ENCODE measurements around the gene SYT8. TPM values are rescaled to one million over a fixed set of nuclear protein-coding genes. Genes with fewer than 3 reads are reported as not detected.
"Not testable (repeated sequence)": the region's sequence is repeated elsewhere in the genome, so short reads cannot be mapped to it uniquely, and the experiment has no call there.

Gene SYT8
- total RNA-seq, 1 experiment from 2014 or later = not detected

DNA sequence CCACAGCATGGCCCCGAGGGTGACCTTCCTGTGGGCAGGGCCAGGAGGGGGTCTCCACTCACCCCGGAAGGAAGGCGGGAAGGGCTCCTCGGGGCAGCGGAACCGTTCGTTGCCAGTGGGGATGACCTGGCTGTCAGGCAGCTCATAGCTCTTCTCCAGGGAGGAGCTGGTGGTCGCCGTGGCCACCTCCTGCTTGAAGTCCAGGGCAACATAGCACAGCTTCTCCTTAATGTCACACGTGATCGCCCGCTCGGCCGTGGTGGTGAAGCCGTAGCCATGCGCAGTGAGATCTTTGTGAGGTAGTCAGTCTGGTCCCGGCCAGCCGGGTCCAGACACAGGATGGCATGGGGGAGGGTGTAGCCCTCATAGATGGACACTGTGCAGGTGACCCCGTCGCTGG, 31.5 kb upstream of the SYT8 start:
- H4K5ac ChIP-seq (ENCODE audit: insufficient read length, low read depth, low read length) = no peak overlapping the region
- H3K27ac Mint-ChIP-seq = no peak overlapping the region; a peak in 1 of 7 replicates
- no peak overlapping the region for H4K91ac ChIP-seq (ENCODE audit: insufficient read length, low read depth, low read length)
- no peaks in the 10 kb centered on the region for H3K23me2 ChIP-seq (ENCODE audit: insufficient read length, low read depth, low read length, poor library complexity, severe bottlenecking)
- WGBS (ENCODE audit: extremely low coverage, insufficient read length, low lambda C conversion rate) = no CpG with 5 or more reads among the region's 20 CpGs
- no peak overlapping the region for H2AFZ ChIP-seq (ENCODE audit: low read length)
- no peak overlapping the region for H3K4ac ChIP-seq (ENCODE audit: low read depth, low read length)
- no peaks in the 10 kb centered on the region for H3K79me2 ChIP-seq (ENCODE audit: insufficient read depth, low read length)
- no peaks in the 10 kb centered on the region for H3K79me1 ChIP-seq (ENCODE audit: insufficient read depth, low read depth, low read length, poor library complexity, severe bottlenecking)
- H3K4me3 Mint-ChIP-seq = no peak overlapping the region
- no peak overlapping the region for H3K27ac ChIP-seq (ENCODE audit: insufficient read length, low read depth, low read length)
- no peaks in the 10 kb centered on the region for H3K9me3 ChIP-seq (ENCODE audit: control insufficient read depth, low read depth, low read length)
- H3K18ac ChIP-seq (ENCODE audit: insufficient read length, low read depth, low read length) = no peak overlapping the region
- H2BK5ac ChIP-seq (ENCODE audit: insufficient read length, low read length) = no peak overlapping the region
- H3K56ac ChIP-seq (ENCODE audit: insufficient read length, low read depth, low read length) = no peak overlapping the region
- H3K4me1 Mint-ChIP-seq = peaks cover 6 to 8% of the 10 kb centered on the region in 2 experiments
- H3K27me3 Mint-ChIP-seq (ENCODE audit: low read depth) = peaks cover 30% of the 10 kb centered on the region
- H3K27me3 ChIP-seq (ENCODE audit: insufficient read depth, low read length) = no peaks in the 10 kb centered on the region
- no peak overlapping the region for H3K9ac ChIP-seq (ENCODE audit: extremely low read depth, insufficient read length, low read length)
- H3K9me3 Mint-ChIP-seq = no peaks in the 10 kb centered on the region; a peak in 1 of 5 replicates
- H2AK5ac ChIP-seq (ENCODE audit: insufficient read length, low read length) = no peak overlapping the region
- no peak for DNase-seq
- no peak overlapping the region for H2BK20ac ChIP-seq (ENCODE audit: low read depth, low read length, poor library complexity, severe bottlenecking)
- H4K20me1 ChIP-seq (ENCODE audit: control insufficient read depth, insufficient read depth, insufficient read length) = no peaks in the 10 kb centered on the region
- H3K14ac ChIP-seq (ENCODE audit: insufficient read depth, low read length) = no peak overlapping the region; the same call in 1 of the 2 replicates
- TF ChIP-seq, protein P1, sequence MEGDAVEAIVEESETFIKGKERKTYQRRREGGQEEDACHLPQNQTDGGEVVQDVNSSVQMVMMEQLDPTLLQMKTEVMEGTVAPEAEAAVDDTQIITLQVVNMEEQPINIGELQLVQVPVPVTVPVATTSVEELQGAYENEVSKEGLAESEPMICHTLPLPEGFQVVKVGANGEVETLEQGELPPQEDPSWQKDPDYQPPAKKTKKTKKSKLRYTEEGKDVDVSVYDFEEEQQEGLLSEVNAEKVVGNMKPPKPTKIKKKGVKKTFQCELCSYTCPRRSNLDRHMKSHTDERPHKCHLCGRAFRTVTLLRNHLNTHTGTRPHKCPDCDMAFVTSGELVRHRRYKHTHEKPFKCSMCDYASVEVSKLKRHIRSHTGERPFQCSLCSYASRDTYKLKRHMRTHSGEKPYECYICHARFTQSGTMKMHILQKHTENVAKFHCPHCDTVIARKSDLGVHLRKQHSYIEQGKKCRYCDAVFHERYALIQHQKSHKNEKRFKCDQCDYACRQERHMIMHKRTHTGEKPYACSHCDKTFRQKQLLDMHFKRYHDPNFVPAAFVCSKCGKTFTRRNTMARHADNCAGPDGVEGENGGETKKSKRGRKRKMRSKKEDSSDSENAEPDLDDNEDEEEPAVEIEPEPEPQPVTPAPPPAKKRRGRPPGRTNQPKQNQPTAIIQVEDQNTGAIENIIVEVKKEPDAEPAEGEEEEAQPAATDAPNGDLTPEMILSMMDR (conservative IDR thresholded peaks at IDR 0.05) = no peak
- H3K23ac ChIP-seq (ENCODE audit: insufficient read length, low read depth, low read length) = no peak overlapping the region
- H3T11ph ChIP-seq (ENCODE audit: low read length) = no peak overlapping the region
- no peak overlapping the region for H4K8ac ChIP-seq (replicated peaks; ENCODE audit: insufficient read length, low read depth, low read length)
- no peak overlapping the region for H2BK12ac ChIP-seq (ENCODE audit: insufficient read length, low read depth, low read length)
- H3K36me3 Mint-ChIP-seq (ENCODE audit: insufficient read depth in 1 of 3, low read depth in 3 of 3) = no peaks in the 10 kb centered on the region
- no peaks in the 10 kb centered on the region for H3K4me1 ChIP-seq (ENCODE audit: insufficient read depth, low read length)
- no peak overlapping the region for H3K4me2 ChIP-seq (ENCODE audit: insufficient read depth, insufficient read length, low read length)
- H2BK120ac ChIP-seq (ENCODE audit: low read depth, low read length, poor library complexity, severe bottlenecking) = no peak overlapping the region
- no peak overlapping the region for H2BK15ac ChIP-seq (ENCODE audit: low read depth, low read length)

DNA sequence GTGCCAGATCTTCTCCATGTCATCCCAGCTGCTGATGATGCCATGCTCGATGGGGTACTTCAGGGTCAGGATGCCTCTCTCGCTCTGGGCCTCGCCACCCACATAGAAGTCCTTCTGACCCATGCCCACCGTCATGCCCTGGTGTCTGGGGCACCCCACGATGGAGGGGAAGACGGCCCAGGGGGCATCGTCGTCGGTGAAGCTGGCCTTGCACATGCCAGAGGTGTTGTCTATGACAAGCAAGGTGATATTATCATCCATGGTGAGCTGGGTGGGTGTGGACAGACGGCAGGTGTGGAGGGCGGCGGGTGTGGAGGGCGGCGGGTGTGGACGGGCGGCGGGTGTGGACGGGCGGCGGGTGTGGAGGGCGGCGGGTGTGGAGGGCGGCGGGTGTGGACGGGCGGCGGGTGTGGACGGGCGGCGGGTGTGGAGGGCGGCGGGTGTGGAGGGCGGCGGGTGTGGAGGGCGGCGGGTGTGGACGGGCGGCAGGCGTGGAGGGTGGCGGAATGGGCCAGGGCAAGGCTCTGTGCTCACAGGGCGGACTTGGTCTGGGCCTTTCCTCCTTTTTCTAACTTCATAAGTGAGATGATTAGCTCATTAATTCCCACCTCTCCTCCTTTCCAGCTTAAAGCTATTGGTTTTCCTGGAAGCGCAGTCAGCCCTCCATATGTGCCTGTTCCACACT, 30.8 kb upstream of the SYT8 start:
- not testable (repeated sequence) for H3K4me1 ChIP-seq (ENCODE audit: insufficient read depth, low read length); H3T11ph ChIP-seq (ENCODE audit: low read length); H4K20me1 ChIP-seq (ENCODE audit: control insufficient read depth, insufficient read depth, insufficient read length); H3K56ac ChIP-seq (ENCODE audit: insufficient read length, low read depth, low read length); H3K9me3 Mint-ChIP-seq; H3K23me2 ChIP-seq (ENCODE audit: insufficient read length, low read depth, low read length, poor library complexity, severe bottlenecking); H3K9me3 ChIP-seq (ENCODE audit: control insufficient read depth, low read depth, low read length); H4K5ac ChIP-seq (ENCODE audit: insufficient read length, low read depth, low read length); H4K8ac ChIP-seq (replicated peaks; ENCODE audit: insufficient read length, low read depth, low read length); H3K27ac ChIP-seq (ENCODE audit: insufficient read length, low read depth, low read length); H3K27ac Mint-ChIP-seq; H3K14ac ChIP-seq (ENCODE audit: insufficient read depth, low read length); DNase-seq; H3K79me1 ChIP-seq (ENCODE audit: insufficient read depth, low read depth, low read length, poor library complexity, severe bottlenecking); H3K18ac ChIP-seq (ENCODE audit: insufficient read length, low read depth, low read length); H3K23ac ChIP-seq (ENCODE audit: insufficient read length, low read depth, low read length); H3K27me3 ChIP-seq (ENCODE audit: insufficient read depth, low read length); H4K91ac ChIP-seq (ENCODE audit: insufficient read length, low read depth, low read length); H2BK20ac ChIP-seq (ENCODE audit: low read depth, low read length, poor library complexity, severe bottlenecking); H3K4me3 Mint-ChIP-seq; H3K9ac ChIP-seq (ENCODE audit: extremely low read depth, insufficient read length, low read length); H2BK5ac ChIP-seq (ENCODE audit: insufficient read length, low read length); H2AK5ac ChIP-seq (ENCODE audit: insufficient read length, low read length); H3K4ac ChIP-seq (ENCODE audit: low read depth, low read length); H3K4me2 ChIP-seq (ENCODE audit: insufficient read depth, insufficient read length, low read length); H2BK120ac ChIP-seq (ENCODE audit: low read depth, low read length, poor library complexity, severe bottlenecking); H2BK12ac ChIP-seq (ENCODE audit: insufficient read length, low read depth, low read length); H2BK15ac ChIP-seq (ENCODE audit: low read depth, low read length); H3K4me1 Mint-ChIP-seq; H3K79me2 ChIP-seq (ENCODE audit: insufficient read depth, low read length); H3K36me3 Mint-ChIP-seq (ENCODE audit: insufficient read depth in 1 of 3, low read depth in 3 of 3); H2AFZ ChIP-seq (ENCODE audit: low read length)
- WGBS (ENCODE audit: extremely low coverage, insufficient read length, low lambda C conversion rate) = no CpG with 5 or more reads among the region's 42 CpGs
- H3K27me3 Mint-ChIP-seq (ENCODE audit: low read depth) = peaks cover 34% of the 10 kb centered on the region

All from H9 (cell line).